Epithelial cell of proximal tubule (primary cell): Measurements from ENCODE around the gene RHOH. TPM values are rescaled to one million over a fixed set of nuclear protein-coding genes. Genes with fewer than 3 reads are reported as not detected.

Source experiments
- DNase-seq: peaks from one replicate; pipeline ENCODE4 v3.0.0-alpha.2; 2011; ENCODE audit warnings: low read depth
- H3K4me3 ChIP-seq: 2 replicates; pipeline ENCODE4 v1.5.1; 2011; ENCODE audit warnings: low read depth, mild to moderate bottlenecking, low read length
- CTCF ChIP-seq: conservative IDR thresholded peaks from 2 replicates; pipeline ENCODE4 v1.5.1; 2012; ENCODE audit warnings: low read depth, mild to moderate bottlenecking, low read length
- total RNA-seq: library from RNA; depleted of rRNA; stranded (reverse); fragments of >200 nt; gene quantifications from 2 replicates; pipeline ENCODE4 v1.2.3, GENCODE V29; 2015

RHOH gene
- total RNA-seq, 1 donor from 2014 or later: not detected

- no peak overlapping the region for H3K4me3 ChIP-seq
These were observed 4.5 kb upstream of the RHOH start for GRCh38 chr4:40192114-40193015.

GRCh38 chr4:40193016-40193571, 3.7 kb upstream of the RHOH start:
- DNase-seq: no peak
- no peak for TF ChIP-seq CTCF
- H3K4me3 ChIP-seq: no peak overlapping the region

More at GRCh38 chr4:40192114-40193015, 4.5 kb upstream of the RHOH start:
- no peak for TF ChIP-seq CTCF
- DNase-seq: no peak

- no peak for TF ChIP-seq CTCF
- DNase-seq: no peak
- no peak overlapping the region for H3K4me3 ChIP-seq
These were observed 3.3 kb upstream of the RHOH start for GRCh38 chr4:40193578-40193977.

- TF ChIP-seq CTCF: no peak
- no peak overlapping the region for H3K4me3 ChIP-seq
- no peak for DNase-seq
These were observed 2.1 kb upstream of the RHOH start for GRCh38 chr4:40194602-40195161.

- TF ChIP-seq CTCF: no peak
- DNase-seq: no peak
- no peak overlapping the region for H3K4me3 ChIP-seq
These were observed 1.4 kb upstream of the RHOH start for GRCh38 chr4:40195182-40196177.

GRCh38 chr4:40196272-40196671, 559 bp upstream of the RHOH start:
- H3K4me3 ChIP-seq: no peak overlapping the region
- no peak for TF ChIP-seq CTCF
- no peak for DNase-seq
